Measurements from ENCODE around the gene C4orf50. TPM values are rescaled to one million over a fixed set of nuclear protein-coding genes. Genes with fewer than 3 reads are reported as not detected.
A peak's percentile ranks its signal among the peaks of the same experiment; 100 is the strongest.

The C4orf50 gene
- total RNA-seq, 1 experiment from 2014 or later, result 0.17 TPM

DNA sequence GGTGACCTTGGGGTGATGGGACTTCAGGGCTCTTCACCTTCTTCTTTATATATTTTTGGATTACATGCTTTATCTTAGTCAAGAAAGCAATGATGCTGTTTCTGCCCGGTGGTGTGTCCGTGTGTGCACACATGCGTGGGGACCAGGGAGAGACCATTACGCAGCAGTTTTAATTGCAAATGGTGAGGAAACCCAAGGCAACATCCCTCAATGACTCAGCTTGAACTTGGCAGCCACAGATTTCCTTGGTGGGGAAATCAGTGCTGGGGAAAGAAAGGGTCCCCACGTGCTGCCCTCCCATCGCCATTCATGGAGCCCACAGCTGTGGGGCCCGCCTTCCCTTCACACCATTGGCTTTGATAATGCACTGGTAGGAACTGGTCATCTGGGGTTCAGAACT, 46.2 kb upstream of the C4orf50 start:
- Histone ChIP-seq H2BK5ac (ENCODE audit: insufficient read length, low read length) (no peak overlapping the region), H3K4ac (ENCODE audit: low read depth, low read length) (no peak overlapping the region), H3K27me3 (ENCODE audit: insufficient read depth, low read length) (no peaks in the 10 kb centered on the region), H4K8ac (replicated peaks; ENCODE audit: insufficient read length, low read depth, low read length) (no peak overlapping the region), H3T11ph (ENCODE audit: low read length) (no peak overlapping the region), H3K18ac (ENCODE audit: insufficient read length, low read depth, low read length) (no peak overlapping the region), H3K23me2 (ENCODE audit: insufficient read length, low read depth, low read length, poor library complexity, severe bottlenecking) (no peaks in the 10 kb centered on the region), H3K27ac (ENCODE audit: insufficient read length, low read depth, low read length) (no peak overlapping the region), H2BK120ac (ENCODE audit: low read depth, low read length, poor library complexity, severe bottlenecking) (no peak overlapping the region), H3K4me2 (ENCODE audit: insufficient read depth, insufficient read length, low read length) (no peak overlapping the region), H2BK20ac (ENCODE audit: low read depth, low read length, poor library complexity, severe bottlenecking) (no peak overlapping the region), H4K20me1 (ENCODE audit: control insufficient read depth, insufficient read depth, insufficient read length) (no peaks in the 10 kb centered on the region), H3K23ac (ENCODE audit: insufficient read length, low read depth, low read length) (no peak overlapping the region), H2AFZ (ENCODE audit: low read length) (no peak overlapping the region), H3K79me2 (ENCODE audit: insufficient read depth, low read length) (no peaks in the 10 kb centered on the region), H2BK15ac (ENCODE audit: low read depth, low read length) (no peak overlapping the region), H3K56ac (ENCODE audit: insufficient read length, low read depth, low read length) (no peak overlapping the region), H3K9ac (ENCODE audit: extremely low read depth, insufficient read length, low read length) (no peak overlapping the region), H3K14ac (ENCODE audit: insufficient read depth, low read length) (no peak overlapping the region), H3K4me1 (ENCODE audit: insufficient read depth, low read length) (no peaks in the 10 kb centered on the region), H4K5ac (ENCODE audit: insufficient read length, low read depth, low read length) (no peak overlapping the region), H3K9me3 (ENCODE audit: control insufficient read depth, low read depth, low read length) (no peaks in the 10 kb centered on the region), H2BK12ac (ENCODE audit: insufficient read length, low read depth, low read length) (no peak overlapping the region), H2AK5ac (ENCODE audit: insufficient read length, low read length) (no peak overlapping the region), H4K91ac (ENCODE audit: insufficient read length, low read depth, low read length) (no peak overlapping the region), H3K79me1 (ENCODE audit: insufficient read depth, low read depth, low read length, poor library complexity, severe bottlenecking) (no peaks in the 10 kb centered on the region)
- DNase-seq, result no peak
- no CpG with 5 or more reads among the region's 7 CpGs for WGBS (ENCODE audit: extremely low coverage, insufficient read length, low lambda C conversion rate)
- Mint-ChIP-seq H3K9me3 (peaks cover 5 to 9% of the 10 kb centered on the region in 2 experiments), H3K4me3 (no peak overlapping the region), H3K36me3 (ENCODE audit: insufficient read depth in 1 of 3, low read depth in 3 of 3) (peaks cover 9 to 16% (median 14%) of the 10 kb centered on the region in 3 experiments), H3K27me3 (ENCODE audit: low read depth) (peaks cover 13% of the 10 kb centered on the region), H3K27ac (peak overlapping the region in 1 of 3 experiments; percentile 50; a peak in 1 of 7 replicates), H3K4me1 (peaks cover 0 to 4% of the 10 kb centered on the region in 2 experiments; a peak in 2 of 4 replicates)
- TF ChIP-seq, protein P1, sequence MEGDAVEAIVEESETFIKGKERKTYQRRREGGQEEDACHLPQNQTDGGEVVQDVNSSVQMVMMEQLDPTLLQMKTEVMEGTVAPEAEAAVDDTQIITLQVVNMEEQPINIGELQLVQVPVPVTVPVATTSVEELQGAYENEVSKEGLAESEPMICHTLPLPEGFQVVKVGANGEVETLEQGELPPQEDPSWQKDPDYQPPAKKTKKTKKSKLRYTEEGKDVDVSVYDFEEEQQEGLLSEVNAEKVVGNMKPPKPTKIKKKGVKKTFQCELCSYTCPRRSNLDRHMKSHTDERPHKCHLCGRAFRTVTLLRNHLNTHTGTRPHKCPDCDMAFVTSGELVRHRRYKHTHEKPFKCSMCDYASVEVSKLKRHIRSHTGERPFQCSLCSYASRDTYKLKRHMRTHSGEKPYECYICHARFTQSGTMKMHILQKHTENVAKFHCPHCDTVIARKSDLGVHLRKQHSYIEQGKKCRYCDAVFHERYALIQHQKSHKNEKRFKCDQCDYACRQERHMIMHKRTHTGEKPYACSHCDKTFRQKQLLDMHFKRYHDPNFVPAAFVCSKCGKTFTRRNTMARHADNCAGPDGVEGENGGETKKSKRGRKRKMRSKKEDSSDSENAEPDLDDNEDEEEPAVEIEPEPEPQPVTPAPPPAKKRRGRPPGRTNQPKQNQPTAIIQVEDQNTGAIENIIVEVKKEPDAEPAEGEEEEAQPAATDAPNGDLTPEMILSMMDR (conservative IDR thresholded peaks at IDR 0.05), result no peak

All from H9 (cell line).